ENCODE results near the gene ZNF385B.

- TF ChIP-seq CTCF (IDR thresholded peaks at IDR 0.05; ENCODE audit: low read depth, low read length) (no peak), POLR2A (IDR thresholded peaks at IDR 0.05; ENCODE audit: extremely low read depth, insufficient read length) (no peak), MAX (IDR thresholded peaks at IDR 0.05; ENCODE audit: low read depth, low read length) (no peak), MYC (IDR thresholded peaks at IDR 0.05; ENCODE audit: low read depth, low read length) (no peak)
Observed at GRCh38 chr2:179884193-179884592, 22.8 kb upstream of the ZNF385B start.

Data from NB4 (cell line).